Fibroblast of villous mesenchyme (primary cell): ENCODE results near the gene SRSF5. TPM values are rescaled to one million over a fixed set of nuclear protein-coding genes. Genes with fewer than 3 reads are reported as not detected.

Experiments
- DNase-seq: peaks from one replicate; pipeline ENCODE4 v3.0.0-alpha.2; 2010; ENCODE audit warnings: low read depth
- H3K4me3 ChIP-seq: 2 replicates; pipeline ENCODE4 v1.5.1; 2011; ENCODE audit warnings: low read depth, mild to moderate bottlenecking, low read length
- total RNA-seq: library from RNA; depleted of rRNA; stranded (reverse); fragments of >200 nt; gene quantifications from 2 replicates; pipeline ENCODE4 v1.2.3, GENCODE V29; 2012
- TF ChIP-seq, protein P1 (sequence below): IDR thresholded peaks from 2 replicates; pipeline ENCODE4 v1.5.1; 2012; ENCODE audit warnings: low read depth, mild to moderate bottlenecking, low read length; ENCODE audit not compliant: insufficient read depth

SRSF5 gene
- total RNA-seq, 1 donor = 101 TPM

DNA sequence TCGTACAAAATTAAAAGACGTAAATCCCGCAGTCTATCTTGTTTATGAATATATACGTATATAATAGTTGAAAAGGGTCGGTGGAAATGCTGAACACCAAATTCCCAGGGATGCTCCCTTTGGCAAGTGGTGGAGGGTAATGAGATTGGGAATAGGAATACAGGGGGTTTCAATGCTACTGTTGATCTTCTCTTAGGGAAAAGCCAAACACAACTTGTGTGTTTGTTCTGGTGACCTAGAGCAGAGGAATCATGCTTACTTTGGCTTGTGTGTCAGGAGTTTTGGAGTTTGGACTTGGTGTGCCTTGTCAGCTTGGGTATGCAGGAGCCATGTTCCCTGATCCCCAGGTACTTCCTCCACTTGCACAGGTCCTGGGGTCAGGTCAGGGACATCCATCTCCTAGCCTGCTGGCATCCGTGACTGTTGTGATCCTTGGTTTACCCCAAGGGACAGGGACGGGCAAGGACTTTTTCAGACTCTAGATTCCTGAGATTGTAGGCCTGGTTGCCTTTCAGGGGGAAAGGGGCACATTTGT lies 26.0 kb downstream of the SRSF5 start:
- H3K4me3 ChIP-seq = no peak overlapping the region
- DNase-seq = no peak
- TF ChIP-seq, protein P1, sequence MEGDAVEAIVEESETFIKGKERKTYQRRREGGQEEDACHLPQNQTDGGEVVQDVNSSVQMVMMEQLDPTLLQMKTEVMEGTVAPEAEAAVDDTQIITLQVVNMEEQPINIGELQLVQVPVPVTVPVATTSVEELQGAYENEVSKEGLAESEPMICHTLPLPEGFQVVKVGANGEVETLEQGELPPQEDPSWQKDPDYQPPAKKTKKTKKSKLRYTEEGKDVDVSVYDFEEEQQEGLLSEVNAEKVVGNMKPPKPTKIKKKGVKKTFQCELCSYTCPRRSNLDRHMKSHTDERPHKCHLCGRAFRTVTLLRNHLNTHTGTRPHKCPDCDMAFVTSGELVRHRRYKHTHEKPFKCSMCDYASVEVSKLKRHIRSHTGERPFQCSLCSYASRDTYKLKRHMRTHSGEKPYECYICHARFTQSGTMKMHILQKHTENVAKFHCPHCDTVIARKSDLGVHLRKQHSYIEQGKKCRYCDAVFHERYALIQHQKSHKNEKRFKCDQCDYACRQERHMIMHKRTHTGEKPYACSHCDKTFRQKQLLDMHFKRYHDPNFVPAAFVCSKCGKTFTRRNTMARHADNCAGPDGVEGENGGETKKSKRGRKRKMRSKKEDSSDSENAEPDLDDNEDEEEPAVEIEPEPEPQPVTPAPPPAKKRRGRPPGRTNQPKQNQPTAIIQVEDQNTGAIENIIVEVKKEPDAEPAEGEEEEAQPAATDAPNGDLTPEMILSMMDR = no peak

DNA sequence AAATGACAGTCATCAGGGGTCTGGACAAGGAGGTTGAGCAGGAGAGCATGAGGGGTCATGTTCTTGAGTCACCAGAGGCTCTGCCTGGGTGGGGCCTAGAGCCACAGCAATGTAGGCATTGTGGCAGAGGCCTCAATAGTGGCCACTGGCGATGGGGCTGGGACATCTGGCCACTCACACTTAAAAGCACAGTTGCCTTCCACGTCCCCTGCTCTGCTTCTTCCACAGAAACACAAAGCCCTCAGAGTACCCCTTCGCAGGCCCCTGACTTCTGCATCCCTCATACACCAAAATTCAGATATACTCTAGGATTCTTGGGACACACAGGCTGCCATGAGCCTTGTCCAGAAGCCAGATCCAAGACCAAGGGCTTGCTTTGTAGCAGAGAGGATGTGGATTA lies 27.8 kb downstream of the SRSF5 start:
- no peak overlapping the region for H3K4me3 ChIP-seq
- TF ChIP-seq, protein P1 = no peak
- DNase-seq = no peak

DNA sequence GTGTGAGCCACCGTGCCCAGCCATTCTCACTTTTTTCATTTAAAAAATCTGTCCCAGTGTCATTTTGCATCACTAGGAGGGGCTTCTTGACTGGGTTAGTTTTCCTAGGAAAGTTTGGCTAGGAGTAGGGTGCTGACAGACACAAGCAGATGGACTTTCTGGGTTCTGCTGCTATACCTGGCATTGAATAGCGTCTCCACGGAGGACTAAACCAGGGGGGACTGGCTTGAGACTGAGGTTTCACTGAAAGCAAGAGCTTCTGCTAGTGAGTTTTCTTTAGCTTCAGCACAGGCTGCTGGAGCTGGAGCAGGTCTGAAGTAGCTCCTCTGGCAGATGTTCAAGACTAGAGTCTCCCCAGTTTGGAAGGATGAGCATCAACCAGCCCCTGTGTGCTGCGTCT lies 28.7 kb downstream of the SRSF5 start:
- H3K4me3 ChIP-seq = no peak overlapping the region
- TF ChIP-seq, protein P1 = no peak
- no peak for DNase-seq

DNA sequence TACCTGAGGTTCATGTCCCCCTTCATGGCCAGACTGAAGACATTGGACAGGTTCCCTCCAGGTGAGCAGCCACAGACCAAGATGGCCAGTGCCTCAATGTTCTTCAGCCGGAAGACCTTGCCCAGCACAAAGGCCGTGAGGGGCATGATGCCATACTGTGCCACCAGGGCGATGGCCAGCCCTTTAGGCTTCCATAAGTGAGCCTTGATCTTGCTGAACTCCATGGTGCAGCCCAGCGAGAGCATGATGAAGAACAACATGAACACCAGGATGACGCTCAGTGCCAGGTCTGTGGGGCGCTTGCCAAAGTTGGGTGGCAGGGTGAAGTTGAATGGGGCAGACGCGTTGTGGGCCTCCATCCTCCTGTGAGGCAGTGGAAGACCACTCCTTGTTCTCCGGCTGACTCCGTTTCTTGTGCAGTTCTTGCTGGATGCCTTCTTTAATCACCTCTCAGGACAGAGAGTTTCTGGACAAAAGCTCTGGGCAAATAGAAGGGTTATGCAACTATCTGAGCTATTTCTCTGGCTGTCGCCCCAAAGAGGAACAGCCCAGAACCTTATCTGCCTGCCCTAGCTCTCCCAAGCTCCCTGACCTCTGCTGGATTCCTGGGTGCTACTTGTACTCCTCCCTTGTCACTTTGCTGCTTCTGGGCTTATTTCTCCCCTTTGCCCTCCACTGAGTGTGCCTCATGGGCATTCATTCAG lies 30.0 kb downstream of the SRSF5 start, which contains the start of gene SLC10A1:
SLC10A1 (minus strand) TSS at position 445 of the 704 bp plus-strand sequence; CDS start at position 359, 86 bp downstream.
- TF ChIP-seq, protein P1 = no peak
- no peak within 1 kb of the TSS for H3K4me3 ChIP-seq
- DNase-seq = no peak

DNA sequence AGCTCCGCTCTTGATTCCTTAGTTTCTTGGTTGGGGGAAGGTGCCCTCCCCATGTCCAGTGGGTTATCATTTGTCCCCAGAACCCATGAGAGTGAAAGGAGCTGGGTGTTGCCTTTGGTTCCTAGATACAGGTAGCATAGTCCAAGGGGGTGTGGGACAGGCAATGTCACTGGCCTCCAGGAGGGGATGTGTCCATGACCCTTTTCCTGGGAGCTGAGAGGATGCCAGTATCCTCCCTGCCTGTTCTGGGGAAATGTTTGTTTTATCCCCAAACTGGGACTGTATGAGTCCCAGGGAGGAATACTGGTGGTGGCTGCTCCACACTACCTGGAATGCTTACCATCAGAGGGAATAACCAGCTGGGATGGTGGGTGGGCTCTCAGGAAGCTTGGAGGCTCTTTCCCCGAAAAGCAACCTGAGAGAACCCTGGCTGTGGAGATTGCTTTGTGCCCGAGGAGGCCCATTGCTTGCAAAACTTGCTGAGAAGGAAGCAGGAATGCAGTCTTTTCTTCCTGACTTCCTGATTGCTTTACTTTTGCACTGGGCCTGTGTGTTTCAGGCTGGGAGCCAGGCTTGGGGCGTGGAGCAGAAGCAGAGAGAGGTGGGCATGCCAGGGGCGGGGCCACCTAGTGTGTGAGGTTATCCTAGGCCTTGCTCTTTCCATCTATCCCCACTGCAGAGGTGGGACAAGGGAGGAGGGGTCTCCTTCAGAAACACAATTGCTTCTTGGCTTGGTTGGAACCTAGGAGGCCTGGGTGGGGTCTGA lies 30.8 kb downstream of the SRSF5 start:
- no peak for DNase-seq
- TF ChIP-seq, protein P1 = no peak

DNA sequence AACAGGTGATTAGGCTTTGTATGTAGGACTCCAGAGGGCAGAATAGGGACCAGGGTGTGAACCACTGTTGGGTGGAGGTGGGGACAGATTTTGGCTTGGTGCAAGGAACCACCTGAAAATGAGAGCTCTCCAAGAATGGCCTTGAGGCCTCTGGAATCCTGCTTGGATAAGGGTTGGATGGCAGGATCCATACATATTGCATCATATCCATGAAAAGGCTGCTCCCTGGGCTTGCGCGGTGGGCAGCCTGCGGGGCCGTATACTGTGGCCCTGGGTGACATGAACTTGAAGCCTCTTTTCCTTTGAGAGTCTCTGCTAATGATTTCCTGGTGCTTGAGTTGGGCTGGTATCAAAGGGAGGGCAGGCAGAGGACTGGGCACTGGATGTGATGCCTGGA lies 31.4 kb downstream of the SRSF5 start:
- TF ChIP-seq, protein P1 = no peak
- no peak overlapping the region for H3K4me3 ChIP-seq
- DNase-seq = no peak

More for the DNA sequence above, 30.8 kb downstream of the SRSF5 start:
- no peak overlapping the region for H3K4me3 ChIP-seq
